ENCODE results near the gene TMEM131L. TPM values are rescaled to one million over a fixed set of nuclear protein-coding genes. Genes with fewer than 3 reads are reported as not detected.
A peak's percentile ranks its signal among the peaks of the same experiment; 100 is the strongest.

Gene TMEM131L
- total RNA-seq, 1 donor from 2014 or later: 42.4 TPM

DNA sequence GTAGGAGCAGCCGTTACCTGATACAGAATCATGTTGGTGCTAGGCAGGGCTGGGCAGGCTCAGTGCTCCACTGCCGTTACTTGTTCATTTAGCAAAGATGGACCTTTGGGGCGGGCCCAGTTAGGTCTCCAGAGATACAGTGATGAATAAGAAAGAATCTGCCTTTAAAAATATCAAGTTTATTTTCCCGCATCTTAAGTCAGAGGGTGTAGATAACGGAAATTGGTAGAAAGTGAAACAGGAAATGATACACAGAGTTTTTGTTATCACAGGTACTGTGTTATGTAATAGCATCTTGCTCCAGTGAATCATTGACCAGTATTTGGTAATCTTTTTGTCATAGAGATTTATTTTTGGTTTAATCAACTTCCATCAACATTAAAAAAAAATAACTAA is 5.5 kb downstream of the TMEM131L start:
- FAIRE-seq (no peak), DNase-seq (ENCODE audit: low spot score in 2 of 2) (no peak)

DNA sequence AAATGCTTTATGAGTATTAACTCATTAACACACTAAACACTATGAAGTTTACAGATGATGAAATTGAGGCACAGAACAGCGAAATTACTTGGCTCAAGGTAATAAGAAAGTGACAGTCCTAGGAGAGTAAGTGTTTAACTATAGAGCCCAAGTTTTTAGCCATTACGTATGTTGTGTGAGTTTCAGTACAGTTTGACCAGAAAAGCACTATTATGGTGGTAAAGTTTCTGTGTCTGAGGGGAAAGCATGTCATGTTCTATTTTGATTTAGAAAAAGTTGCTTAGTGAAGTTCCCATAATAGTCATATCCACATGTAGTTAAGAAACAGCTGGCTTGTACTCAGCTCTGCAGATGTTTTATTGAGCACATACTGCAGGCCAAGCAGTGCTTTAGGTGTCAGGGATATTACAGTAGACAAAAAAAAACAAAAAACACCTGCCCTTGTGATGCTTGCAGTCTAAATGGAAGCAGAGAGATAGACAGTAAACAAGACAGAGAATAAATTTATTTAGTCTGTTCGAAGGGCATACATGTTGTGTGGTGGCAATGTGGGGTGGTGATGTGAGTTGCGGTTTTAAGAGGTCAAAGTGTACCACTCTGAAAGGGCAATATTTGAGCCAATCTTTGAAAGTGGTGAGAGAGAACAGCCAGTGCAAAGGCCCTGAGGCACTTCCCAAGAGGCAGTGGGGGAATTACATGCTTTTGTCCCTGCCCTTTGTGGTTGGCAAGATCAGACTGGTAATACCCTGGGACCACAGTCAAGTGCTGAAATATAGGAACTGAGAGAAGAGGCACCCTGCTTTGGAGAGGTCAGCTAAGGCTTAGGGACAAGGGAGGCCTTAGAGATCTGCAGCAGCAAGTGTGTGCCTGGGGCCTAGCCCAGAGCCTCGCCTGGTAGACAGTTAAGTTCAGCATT is 6.2 kb downstream of the TMEM131L start:
- FAIRE-seq (no peak), DNase-seq (ENCODE audit: low spot score in 2 of 2) (no peak)

DNA sequence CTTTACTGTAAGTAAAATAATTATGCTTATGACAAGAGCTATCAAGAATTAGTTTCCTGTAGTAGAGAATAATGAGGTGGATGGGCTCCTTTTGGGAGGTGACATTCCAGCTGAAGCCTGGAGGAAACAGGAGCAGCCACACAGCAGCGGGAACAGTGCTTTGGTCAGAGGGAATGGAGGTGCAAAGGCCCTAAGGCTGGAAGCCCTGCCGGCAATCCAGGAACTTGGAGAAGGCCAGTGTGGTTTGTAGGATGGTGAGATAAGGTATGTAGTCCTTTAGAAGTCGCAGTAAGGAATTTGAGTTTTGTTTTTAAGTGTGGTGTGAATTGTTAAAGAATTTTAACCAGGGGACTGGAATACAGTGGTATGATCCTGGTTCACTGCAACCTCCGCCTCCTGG is 8.1 kb downstream of the TMEM131L start:
- no peak for FAIRE-seq
- no peak for DNase-seq (ENCODE audit: low spot score in 2 of 2)

DNA sequence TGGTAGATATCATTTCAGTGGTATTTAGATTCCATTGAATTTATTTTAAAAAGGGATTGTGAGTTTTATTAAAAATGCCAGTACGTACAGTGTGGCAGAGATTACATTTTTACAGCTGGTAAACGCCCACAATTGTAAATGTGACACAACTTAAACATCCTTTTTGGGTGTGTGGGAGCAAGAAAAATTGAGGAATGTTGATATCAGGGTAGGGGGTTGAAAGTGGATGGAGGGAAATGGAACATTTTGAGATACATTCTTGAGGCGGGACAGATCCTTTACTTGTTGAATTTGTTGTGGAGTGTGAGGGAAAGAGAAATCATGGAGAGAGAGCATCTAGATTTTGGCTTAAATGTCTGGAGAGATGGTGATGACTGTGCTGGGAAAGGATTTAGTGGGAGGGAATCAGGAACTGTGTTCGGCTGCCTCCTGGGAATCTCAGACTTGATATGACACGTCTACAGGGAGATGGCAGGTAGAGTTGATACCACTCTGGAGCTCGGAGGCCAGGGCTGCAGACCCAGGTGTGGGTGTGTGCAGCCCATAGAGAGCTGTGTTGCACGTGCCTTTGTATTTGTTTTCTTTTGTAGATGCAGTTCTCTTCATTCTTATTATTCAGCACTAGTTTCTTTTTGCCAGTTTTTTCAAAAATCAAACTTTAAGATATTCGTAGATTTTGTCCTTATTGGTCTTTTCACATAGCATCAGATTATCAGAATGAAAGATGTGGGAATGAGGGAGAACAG is 10.8 kb downstream of the TMEM131L start:
- DNase-seq (ENCODE audit: low spot score in 2 of 2) (no peak), FAIRE-seq (no peak)

- DNase-seq (ENCODE audit: low spot score in 2 of 2): no peak
Measured at GRCh38 chr4:153479101-153479500, 12.9 kb downstream of the TMEM131L start.

DNA sequence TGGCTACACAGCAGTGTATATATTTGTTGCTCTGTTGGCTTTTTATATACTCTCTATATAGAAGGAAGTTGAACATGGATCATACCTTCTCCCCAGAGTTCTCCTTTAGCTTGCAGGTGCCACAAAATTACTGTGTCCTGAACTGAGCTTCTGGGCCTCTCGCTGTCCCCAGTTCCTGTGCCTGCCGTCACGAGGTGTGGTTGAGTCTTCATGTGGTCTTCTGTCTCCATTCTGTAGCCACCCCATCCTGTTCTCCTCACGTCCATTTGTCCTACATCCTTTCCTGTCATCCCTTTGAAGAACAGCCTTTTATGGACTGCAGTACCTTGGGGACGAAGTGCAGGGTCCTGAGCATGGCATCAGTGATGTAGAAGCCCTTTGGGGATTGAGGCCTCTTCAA is 14.5 kb downstream of the TMEM131L start:
- DNase-seq (ENCODE audit: low spot score in 2 of 2) (no peak), FAIRE-seq (no peak)

More at GRCh38 chr4:153479101-153479500, 12.9 kb downstream of the TMEM131L start:
- no peak for FAIRE-seq

DNA sequence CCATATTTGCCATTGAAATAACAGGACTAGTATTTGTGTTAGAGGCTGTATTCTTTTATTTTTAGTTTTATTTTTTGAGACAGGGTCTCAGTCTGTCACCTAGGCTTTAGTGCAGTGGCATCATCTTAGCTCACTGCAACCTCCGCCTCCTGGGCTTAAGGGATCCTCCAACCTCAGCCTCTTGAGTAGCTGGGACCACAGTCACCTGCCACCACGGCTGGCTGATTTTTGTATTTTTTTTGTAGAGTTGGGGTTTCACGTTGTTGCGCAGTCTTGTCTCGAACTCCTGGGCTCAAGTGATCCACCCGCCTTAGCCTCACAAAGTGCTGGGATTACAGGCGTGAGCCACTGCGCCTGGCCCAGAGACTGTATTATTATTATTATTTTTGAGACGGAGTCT is 15.3 kb downstream of the TMEM131L start:
- DNase-seq (ENCODE audit: low spot score in 2 of 2) (no peak), FAIRE-seq (no peak)

DNA sequence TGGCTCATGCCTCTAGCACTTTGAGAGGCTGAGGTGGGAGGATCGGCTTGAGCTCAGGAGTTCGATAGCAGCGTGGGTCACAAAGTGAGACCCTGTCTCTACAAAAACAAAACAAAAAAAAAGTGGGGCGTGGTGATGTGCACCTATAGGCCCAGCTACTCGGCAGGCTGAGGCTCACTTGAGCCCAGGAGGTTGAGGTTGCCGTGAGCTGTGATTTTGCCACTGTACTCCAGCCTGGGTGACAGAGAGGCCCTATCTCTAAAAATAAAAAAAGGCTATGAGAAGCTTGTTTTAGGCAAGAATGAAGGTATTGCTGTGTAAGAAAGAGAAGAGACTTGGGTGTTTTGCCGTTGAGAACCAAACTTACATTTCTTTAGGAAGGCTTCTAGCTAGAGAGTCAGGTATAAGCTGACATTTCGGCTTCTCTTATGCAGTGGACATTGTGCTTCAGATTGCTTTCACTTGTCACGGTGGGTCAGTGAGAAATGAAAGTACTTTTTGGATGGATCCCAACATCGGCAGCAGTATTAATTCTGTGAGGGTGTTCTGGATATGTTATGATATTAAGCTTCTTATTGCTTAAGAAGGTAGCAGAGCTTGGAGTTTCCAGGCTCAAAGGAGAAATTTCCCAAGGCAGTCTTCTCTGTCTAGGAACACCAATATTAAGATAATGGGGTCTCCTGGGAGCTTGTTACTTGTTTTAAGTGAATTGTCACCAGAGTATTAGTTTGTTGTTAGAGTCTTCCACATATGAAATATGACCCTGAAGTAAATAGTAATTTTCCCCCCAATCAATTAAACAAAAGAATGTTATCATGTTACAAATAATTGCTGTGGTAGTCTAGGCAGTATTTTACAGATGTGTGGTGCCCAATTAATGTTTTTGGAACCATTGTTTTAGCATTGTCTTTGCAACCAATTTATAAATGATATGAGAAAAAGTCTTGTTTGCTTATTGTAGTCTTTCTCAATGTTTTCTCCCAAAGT is 17.6 kb downstream of the TMEM131L start:
- DNase-seq (ENCODE audit: low spot score in 2 of 2) (no peak), FAIRE-seq (no peak)

GRCh38 chr4:153485359-153485758 is 19.2 kb downstream of the TMEM131L start:
- FAIRE-seq (no peak), DNase-seq (ENCODE audit: low spot score in 2 of 2) (no peak)

DNA sequence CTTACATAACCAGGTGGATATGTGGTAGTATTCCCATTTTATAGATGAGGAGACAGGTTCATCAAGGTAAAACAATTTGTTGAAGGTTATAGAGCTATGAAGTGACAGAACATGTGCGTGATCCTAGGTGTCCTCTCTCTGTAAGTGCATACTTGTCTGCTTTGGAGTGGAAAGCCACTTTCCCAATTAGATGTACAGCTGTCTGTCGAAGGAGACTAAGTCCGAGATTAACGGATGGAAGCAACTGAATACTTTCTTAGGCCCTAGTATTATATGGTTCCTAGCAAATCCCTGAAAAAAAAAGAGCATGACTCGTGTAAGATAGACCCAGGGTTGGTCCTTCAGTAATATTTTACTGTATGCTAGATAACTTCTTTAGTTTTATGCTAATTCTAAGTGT is 19.7 kb downstream of the TMEM131L start:
- no peak for DNase-seq (ENCODE audit: low spot score in 2 of 2)
- no peak for FAIRE-seq

- FAIRE-seq (no peak), DNase-seq (ENCODE audit: low spot score in 2 of 2) (no peak)
Measured at GRCh38 chr4:153486281-153487151, 20.4 kb downstream of the TMEM131L start.

GRCh38 chr4:153488006-153488891 is 22.1 kb downstream of the TMEM131L start:
- peak in 1 of 2 donors; percentile 41 for DNase-seq (ENCODE audit: low spot score in 2 of 2)
- no peak for FAIRE-seq

DNA sequence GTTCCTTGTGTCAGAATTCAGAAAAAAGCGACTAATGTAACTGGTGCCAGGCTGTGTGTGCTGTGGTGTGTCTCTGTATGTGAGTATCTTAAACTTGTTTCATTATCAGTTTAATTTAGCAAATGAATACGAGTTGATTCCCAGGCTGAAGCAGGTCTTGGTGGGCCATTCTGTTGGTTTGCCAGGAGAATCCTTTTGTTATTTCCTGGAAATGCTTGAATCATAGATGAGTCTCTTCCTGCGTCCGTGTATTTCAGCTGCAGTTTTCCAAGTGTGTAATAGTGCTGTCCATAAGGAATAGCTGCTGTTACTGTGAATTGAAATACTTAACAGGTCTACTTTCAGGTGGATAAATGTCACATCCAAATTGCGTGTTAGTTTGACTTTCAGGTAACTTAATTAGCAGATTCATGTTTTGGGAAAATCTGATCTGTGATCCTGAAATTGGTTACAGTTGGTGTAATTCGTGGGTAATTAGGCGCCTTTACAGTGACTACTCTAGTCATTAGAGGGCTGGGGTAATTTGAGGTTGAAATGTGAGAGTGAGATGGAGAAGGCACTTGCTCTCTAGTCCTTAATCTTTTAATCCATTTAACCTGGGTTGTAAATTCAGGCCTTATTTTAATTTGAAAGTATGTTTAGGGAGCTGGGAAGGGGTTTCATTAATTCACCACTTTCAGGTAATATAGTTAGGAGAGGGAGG is 23.8 kb downstream of the TMEM131L start:
- no peak for FAIRE-seq

GRCh38 chr4:153490985-153491483 is 24.9 kb downstream of the TMEM131L start:
- FAIRE-seq (no peak), DNase-seq (ENCODE audit: low spot score in 2 of 2) (no peak)

More for the DNA sequence above, 23.8 kb downstream of the TMEM131L start:
- no peak for DNase-seq (ENCODE audit: low spot score in 2 of 2)

GRCh38 chr4:153494562-153494961 is 28.4 kb downstream of the TMEM131L start:
- FAIRE-seq: no peak

GRCh38 chr4:153495480-153496193 is 29.5 kb downstream of the TMEM131L start:
- DNase-seq (ENCODE audit: low spot score in 2 of 2) (no peak), FAIRE-seq (no peak)

More at GRCh38 chr4:153494562-153494961, 28.4 kb downstream of the TMEM131L start:
- DNase-seq (ENCODE audit: low spot score in 2 of 2): no peak

DNA sequence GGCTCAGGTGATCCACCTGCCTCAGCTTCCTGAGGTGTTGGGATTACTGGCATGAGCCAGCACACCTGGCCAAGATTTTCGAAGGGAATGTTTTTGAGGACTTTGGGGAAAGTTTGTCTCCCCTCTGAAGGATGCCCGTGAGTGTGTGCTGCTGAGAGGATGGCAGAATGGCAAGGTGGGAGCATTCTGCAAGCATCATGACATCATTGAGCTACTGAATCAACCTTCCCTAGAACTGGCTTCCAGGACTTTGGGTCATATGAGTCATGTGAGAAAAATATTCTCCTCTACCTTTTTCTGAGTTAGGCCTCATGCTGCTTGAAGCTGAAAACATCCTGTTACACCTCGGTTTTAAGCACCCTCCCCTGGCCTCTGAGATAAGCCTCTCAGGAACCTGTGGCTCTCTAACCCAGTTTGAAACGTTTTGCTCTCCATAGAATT is 31.0 kb downstream of the TMEM131L start:
- no peak for DNase-seq (ENCODE audit: low spot score in 2 of 2)
- FAIRE-seq: no peak

Data from frontal cortex (tissue), 4 donors.